Mesothelial cell of epicardium (in vitro differentiated cells): Measurements from ENCODE around the gene TRIM8. TPM values are rescaled to one million over a fixed set of nuclear protein-coding genes. Genes with fewer than 3 reads are reported as not detected.
A peak's percentile ranks its signal among the peaks of the same experiment; 100 is the strongest.

Experiments
- DNase-seq, 2 experiments: peaks; one replicate each; pipeline ENCODE4 v3.0.0; 2021; ENCODE audit warnings: low spot score in 2 of 2; ENCODE audit not compliant: unreplicated experiment in 2 of 2
- H3K27ac Mint-ChIP-seq: 2 replicates; pipeline ENCODE4 v1.8.0; 2021; ENCODE audit warnings: mixed read lengths
- H3K27me3 Mint-ChIP-seq: 2 replicates; pipeline ENCODE4 v1.8.0; 2021; ENCODE audit warnings: low read depth, mixed read lengths
- H3K36me3 Mint-ChIP-seq: 2 replicates; pipeline ENCODE4 v1.8.0; 2021; ENCODE audit warnings: mixed read lengths
- H3K4me1 Mint-ChIP-seq: 2 replicates; pipeline ENCODE4 v1.8.0; 2021; ENCODE audit warnings: mixed read lengths
- H3K4me3 Mint-ChIP-seq: 2 replicates; pipeline ENCODE4 v1.8.0; 2021; ENCODE audit warnings: mild to moderate bottlenecking, moderate library complexity, mixed read lengths
- H3K9me3 Mint-ChIP-seq: 2 replicates; pipeline ENCODE4 v1.8.0; 2021; ENCODE audit warnings: mixed read lengths
- CTCF ChIP-seq: fragments of 200-600 bp; sonication (generic); IDR thresholded peaks from one replicate; pipeline ENCODE4 v1.5.0; 2021; ENCODE audit warnings: antibody characterized with exemption; ENCODE audit not compliant: unreplicated experiment
- total RNA-seq: library from RNA; stranded (reverse); gene quantifications from 3 replicates; pipeline ENCODE4 v1.2.1, GENCODE V29; 2021

The TRIM8 gene
- total RNA-seq, 1 donor from 2014 or later: 79.2 TPM

- Mint-ChIP-seq H3K9me3 (no peaks in the 10 kb centered on the region), H3K4me3 (no peak overlapping the region), H3K27me3 (no peaks in the 10 kb centered on the region), H3K27ac (peak overlapping the region; percentile 92), H3K4me1 (peaks cover 6% of the 10 kb centered on the region), H3K36me3 (peaks cover 12% of the 10 kb centered on the region)
- TF ChIP-seq CTCF: no peak
- DNase-seq: no peak
These were observed 40.3 kb upstream of the TRIM8 start for GRCh38 chr10:102603946-102604345.

GRCh38 chr10:102604439-102604841 is 39.8 kb upstream of the TRIM8 start:
- peaks cover 4% of the 10 kb centered on the region for H3K4me1 Mint-ChIP-seq
- TF ChIP-seq CTCF: no peak
- DNase-seq: no peak
- no peaks in the 10 kb centered on the region for H3K27me3 Mint-ChIP-seq
- peaks cover 15% of the 10 kb centered on the region for H3K36me3 Mint-ChIP-seq
- no peaks in the 10 kb centered on the region for H3K9me3 Mint-ChIP-seq
- peak overlapping the region; percentile 92 for H3K27ac Mint-ChIP-seq
- H3K4me3 Mint-ChIP-seq: no peak overlapping the region

GRCh38 chr10:102605712-102606111 is 38.6 kb upstream of the TRIM8 start:
- Mint-ChIP-seq H3K36me3 (peaks cover 12% of the 10 kb centered on the region), H3K4me1 (peaks cover 5% of the 10 kb centered on the region), H3K9me3 (no peaks in the 10 kb centered on the region), H3K27ac (no peak overlapping the region), H3K27me3 (no peaks in the 10 kb centered on the region), H3K4me3 (no peak overlapping the region)
- DNase-seq: no peak
- TF ChIP-seq CTCF: no peak

GRCh38 chr10:102608487-102608886 is 35.8 kb upstream of the TRIM8 start:
- Mint-ChIP-seq H3K4me3 (no peak overlapping the region), H3K27me3 (no peaks in the 10 kb centered on the region), H3K9me3 (no peaks in the 10 kb centered on the region), H3K4me1 (peaks cover 28% of the 10 kb centered on the region), H3K27ac (no peak overlapping the region), H3K36me3 (peaks cover 15% of the 10 kb centered on the region)
- no peak for DNase-seq
- no peak for TF ChIP-seq CTCF

- DNase-seq: no peak
- H3K9me3 Mint-ChIP-seq: no peaks in the 10 kb centered on the region
- H3K27ac Mint-ChIP-seq: peak overlapping the region; percentile 80
- H3K4me1 Mint-ChIP-seq: peaks cover 28% of the 10 kb centered on the region
- H3K4me3 Mint-ChIP-seq: no peak overlapping the region
- H3K36me3 Mint-ChIP-seq: peaks cover 11% of the 10 kb centered on the region
- no peak for TF ChIP-seq CTCF
- no peaks in the 10 kb centered on the region for H3K27me3 Mint-ChIP-seq
These were observed 33.8 kb upstream of the TRIM8 start for GRCh38 chr10:102610441-102610887.

- peaks cover 9% of the 10 kb centered on the region for H3K36me3 Mint-ChIP-seq
- H3K4me3 Mint-ChIP-seq: no peak overlapping the region
- H3K4me1 Mint-ChIP-seq: peaks cover 28% of the 10 kb centered on the region
- no peak for DNase-seq
- H3K9me3 Mint-ChIP-seq: no peaks in the 10 kb centered on the region
- no peaks in the 10 kb centered on the region for H3K27me3 Mint-ChIP-seq
- TF ChIP-seq CTCF: no peak
- H3K27ac Mint-ChIP-seq: peak overlapping the region; percentile 87
These were observed 32.7 kb upstream of the TRIM8 start for GRCh38 chr10:102611514-102612087.
